Non-pigmented ciliary epithelial cell (primary cell): ENCODE results near the gene FOXD2.
"Not testable (repeated sequence)": the region's sequence is repeated elsewhere in the genome, so short reads cannot be mapped to it uniquely, and the experiment has no call there.

Experiments used
- DNase-seq: peaks from one replicate; pipeline ENCODE4 v3.0.0-alpha.2; 2010; ENCODE audit warnings: low read depth

FOXD2 gene

DNA sequence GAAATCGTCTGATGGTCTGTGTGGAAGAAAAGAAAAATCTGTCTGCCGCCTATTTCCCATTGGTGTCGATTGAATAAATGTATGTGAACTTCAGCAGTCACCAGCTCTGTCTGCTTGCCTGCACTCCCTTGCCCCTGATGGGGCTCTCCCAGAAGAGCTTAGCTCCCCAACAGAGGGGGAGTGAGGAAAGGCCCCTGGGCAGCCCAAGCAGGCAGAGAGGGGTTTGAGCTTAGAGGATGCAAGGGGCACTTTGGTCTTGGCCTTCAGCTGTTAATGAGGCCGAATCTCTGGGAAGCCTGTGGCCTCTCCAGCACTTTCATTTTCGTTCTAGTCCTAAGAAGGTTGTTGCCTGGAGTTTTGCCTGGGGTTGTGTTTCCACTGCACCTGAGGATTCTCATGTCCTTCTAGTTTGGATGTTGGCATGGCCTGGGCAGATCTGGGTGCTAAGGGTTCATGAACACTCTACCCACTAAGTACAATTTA lies 2.8 kb downstream of the FOXD2 start:
- DNase-seq, result no peak

- DNase-seq, result no peak
Measured at GRCh38 chr1:47441450-47442106, 3.7 kb downstream of the FOXD2 start.

- DNase-seq, result no peak
Measured at GRCh38 chr1:47442202-47442601, 4.4 kb downstream of the FOXD2 start.

GRCh38 chr1:47442842-47443529 lies 5.1 kb downstream of the FOXD2 start:
- DNase-seq, result no peak

DNA sequence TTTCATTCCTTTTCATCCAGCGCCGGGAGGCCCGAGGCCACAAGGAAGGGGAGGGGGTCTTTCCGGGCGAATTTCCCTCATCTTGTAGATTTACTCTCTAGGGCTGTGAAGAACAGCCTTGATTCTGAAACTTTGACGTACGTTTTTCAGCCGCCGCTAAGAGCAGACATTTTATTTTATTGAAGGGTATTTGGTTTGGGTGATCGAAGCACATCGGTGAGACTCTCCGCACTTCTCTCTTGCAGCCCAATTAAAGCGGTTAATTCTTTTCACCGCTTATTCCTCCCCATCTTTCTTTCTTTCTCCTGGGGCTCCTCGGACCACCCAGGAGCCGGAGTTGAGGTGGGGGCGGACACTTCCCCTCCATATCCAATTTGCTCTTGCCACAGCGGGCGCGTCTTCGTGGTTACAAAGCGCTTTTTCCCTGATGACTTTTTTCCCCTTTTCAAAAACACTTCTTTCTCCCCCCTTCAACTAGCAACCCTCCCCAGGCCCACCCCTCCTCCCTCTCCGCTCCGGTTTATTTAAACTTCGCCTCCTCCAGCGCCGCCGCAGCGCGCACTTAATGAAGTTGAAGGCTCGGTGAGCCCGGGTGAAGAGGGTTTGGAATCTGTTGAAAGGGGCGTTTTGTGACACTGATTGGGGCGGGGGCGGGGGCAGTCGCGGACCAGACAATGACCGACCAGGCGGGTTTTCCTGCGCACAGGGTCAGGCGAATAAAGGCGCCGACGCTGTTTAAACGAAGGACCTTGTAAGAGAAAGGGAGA lies 5.9 kb downstream of the FOXD2 start:
- DNase-seq, result no peak

DNA sequence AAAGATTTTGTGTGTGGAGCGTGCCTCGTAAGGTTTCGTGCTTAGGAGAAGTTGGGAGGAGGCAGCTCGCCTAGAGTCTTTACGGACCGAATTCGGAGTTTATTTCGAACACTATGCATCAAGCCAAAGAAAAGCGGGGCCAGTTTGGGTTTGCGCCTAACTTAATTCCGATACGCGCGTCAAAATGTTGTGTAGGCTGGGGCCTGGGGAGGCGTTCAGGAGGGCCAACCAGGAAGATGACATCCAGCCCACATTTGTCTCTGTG lies 6.4 kb downstream of the FOXD2 start:
- DNase-seq, result no peak

DNA sequence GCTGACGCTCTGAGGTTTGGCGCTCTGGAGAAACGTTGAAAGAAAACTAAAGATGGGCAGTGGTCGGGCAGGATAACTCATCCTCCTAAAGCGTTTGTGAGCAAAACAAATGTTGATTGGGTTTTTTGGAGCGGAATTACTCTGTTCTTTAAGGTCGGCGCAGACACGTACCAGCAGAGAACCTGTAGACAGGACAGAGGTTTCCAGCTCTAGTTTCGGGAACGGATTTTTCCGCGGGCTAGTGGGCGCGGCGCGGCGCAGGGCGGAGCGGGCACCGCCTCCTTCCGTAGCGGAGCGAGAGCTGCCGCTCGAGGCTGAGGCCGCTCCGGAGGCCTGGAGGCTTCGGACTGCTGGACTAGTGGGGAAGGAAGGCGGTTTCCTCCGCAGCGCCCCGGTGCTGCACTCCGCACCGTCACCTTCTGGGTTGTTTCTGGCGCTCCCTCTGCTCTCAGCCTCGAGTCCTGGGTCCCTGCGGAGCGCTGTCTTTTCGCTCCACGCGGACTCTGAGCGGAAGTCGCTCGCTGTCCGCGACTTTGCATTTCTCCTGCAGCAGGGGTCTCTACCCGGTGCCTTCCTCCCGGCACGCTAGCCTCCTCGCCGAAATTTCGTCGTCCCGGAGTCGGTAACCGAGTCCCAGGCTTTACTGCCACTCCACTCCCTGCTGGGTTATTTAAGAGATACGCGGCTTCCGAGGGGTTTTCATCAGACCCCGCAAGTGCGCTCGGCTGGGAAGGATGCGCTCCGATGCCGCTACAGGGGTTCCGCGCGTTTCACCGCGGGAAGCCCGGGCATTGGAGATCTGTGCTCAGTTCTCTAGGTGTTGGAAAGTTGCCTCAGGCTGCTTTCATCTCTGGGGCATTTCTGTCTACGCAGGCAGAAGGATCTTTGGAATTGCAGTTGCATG lies 7.0 kb downstream of the FOXD2 start:
- no peak for DNase-seq

- no peak for DNase-seq
Measured at GRCh38 chr1:47445823-47446550, 8.1 kb downstream of the FOXD2 start.

DNA sequence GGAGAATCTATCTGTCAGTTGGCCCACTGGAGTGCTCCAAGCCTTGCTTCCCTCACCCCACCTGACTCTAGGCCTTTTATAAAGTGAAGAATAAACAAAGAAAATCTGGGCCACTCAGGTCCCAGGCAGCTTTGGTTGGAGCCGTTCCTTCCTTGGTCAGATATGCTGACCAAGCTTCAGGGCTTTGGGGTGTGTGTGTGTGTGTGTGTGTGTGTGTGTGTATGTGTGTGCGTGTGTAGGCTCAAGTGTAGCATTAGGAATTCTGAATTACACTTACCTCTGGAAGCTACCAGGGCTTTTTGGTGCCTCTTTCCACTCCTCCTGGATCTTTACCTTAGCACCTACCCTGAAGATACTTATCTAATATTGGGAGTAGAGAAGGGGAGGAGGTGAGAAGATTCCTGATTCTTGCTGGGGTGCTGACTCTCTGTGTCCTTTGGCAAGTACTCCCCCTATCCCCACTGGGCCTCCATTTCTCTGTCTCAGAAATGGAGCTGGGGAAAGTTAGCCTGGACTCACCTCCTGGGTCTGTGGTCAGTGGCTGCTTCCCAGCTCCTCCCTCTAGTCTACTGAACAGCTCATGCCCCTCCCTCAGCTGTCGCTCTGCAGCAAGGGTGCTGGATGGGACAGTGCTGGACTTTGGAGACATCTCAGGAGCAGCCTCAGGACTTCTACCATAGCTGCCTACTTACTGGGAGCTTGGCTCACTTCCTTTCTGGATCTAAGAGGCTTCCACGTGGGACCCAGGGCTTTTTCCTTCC lies 10.8 kb downstream of the FOXD2 start:
- no peak for DNase-seq

DNA sequence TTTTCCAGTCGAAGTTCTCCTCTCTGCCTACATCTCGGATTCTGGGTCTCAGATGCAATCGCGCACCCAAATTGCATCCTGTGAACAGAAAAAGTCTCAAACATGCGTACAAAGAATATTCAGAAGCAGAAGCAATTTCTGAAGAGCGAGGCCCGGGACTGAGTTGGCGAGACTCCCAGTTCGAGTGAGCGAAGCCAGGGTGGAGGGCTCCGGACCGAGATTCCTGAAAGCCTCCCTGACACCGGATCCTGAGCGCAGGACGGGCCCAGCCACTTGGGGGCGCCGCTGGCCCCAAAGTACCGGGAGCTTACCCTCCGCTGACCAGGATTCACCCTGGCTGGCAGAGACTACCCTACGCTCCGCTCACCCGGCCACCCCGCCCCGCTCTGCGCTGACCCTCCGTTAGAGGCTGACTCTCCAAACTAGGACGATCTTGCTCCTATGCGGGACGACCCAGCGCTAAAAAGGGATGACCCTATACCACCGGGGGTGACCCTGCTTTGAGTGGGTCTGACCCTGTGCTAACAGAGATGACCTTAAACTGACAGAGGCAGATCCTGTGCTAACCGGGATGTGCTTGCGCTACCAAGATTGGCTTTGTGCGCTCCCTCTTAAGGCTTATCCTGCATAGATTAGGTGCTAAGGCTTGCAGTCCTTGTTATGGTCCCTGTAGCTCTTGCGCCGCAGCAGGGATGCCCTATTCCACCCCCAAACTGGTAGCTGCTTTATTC lies 12.1 kb downstream of the FOXD2 start:
- no peak for DNase-seq

DNA sequence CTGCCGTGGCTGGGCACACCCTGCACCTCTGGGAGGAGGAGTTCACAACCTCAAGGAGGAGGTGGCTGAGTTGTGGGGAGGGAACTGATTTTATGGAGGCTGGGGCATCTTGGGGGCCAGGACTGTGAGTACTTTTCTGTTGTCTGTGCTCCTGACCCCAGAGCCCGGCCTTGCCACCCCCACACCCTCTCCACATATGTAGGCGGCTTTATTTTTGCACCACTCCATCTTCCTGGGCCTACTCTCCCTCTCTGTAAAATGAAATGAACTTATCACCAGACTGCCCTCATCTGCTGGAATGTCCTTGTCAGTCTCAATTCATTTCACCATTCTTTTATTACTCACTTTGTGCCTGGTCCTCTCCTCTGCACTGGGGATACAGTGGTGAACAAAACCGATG lies 12.8 kb downstream of the FOXD2 start:
- no peak for DNase-seq

DNA sequence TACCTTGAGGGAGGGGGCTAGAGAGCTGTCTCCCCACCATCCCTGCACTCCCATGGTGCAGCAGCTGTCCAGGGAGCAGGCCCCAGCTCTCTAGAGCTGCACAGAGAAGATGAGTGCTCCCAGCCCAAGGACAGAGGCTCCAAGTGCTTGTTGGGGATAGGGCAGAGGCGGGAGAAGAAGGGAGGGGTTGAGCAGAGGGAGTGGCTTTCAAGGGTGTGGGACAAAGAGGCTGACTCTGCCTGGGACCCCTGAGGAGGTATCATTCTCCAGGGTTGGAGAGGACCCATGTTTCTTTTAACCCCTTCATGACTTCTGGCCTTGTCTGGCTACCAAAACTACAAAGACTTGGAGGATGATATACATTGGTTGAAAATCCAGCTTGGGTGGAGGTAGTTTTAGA lies 14.6 kb downstream of the FOXD2 start:
- no peak for DNase-seq

- not testable (repeated sequence) for DNase-seq
Measured at GRCh38 chr1:47453910-47454309, 16.1 kb downstream of the FOXD2 start.

DNA sequence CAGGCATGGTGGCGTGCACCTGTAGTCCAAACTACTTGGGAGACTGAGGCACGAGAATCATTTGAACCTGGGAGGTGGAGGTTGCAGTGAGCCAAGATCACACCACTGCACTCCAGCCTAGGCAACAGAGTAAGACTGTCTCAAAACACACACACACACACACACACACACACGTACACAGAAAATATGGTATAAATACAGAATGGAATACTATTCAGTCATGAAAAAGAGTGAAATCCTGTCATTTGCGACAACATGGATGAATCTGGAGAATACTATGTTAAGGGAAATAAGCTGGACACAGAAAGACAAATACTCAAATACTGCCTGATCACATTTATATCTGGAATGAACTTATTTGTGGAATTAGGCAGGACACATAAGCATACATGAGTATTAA lies 18.4 kb downstream of the FOXD2 start:
- no peak for DNase-seq

GRCh38 chr1:47457547-47457946 lies 19.7 kb downstream of the FOXD2 start:
- not testable (repeated sequence) for DNase-seq

GRCh38 chr1:47459253-47459788 lies 21.5 kb downstream of the FOXD2 start:
- no peak for DNase-seq

DNA sequence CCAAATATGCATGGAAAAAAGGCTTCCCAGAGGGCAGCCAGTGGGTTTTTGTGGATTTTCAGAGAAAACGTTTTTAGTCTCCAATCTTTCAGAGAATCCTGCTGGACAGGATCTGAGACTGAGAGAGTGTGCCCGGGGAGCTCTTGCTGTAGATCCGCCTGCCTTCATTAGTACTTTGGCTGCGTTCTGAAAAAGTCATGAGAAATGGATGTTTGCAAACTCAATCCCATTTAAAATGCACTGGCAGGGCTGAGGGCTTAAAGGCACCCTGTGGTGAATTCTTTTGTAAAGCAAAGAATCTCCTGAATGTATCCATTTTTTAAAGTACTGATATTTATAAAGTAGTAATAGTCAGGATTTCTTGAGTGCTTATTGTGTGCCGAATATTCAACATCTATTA lies 22.2 kb downstream of the FOXD2 start:
- DNase-seq, result no peak

DNA sequence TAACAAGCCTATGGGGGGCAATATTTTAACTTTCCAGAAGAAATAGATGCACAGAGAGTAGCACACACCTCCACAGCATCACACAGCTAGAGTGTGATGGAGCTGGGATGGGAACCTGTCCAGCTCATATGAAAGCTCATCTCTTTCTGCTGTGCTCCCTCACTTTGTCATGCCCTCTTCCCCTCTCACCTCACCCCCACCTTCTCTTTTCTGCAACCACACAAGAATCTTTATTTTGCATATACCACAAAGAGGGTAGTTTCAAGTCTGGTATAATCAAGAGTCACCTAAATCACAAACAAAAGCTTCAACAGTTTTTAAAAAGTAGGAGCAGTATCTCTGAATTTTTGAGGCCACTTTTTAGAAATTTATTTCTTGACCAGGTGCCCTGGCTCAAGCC lies 22.6 kb downstream of the FOXD2 start:
- DNase-seq, result no peak

DNA sequence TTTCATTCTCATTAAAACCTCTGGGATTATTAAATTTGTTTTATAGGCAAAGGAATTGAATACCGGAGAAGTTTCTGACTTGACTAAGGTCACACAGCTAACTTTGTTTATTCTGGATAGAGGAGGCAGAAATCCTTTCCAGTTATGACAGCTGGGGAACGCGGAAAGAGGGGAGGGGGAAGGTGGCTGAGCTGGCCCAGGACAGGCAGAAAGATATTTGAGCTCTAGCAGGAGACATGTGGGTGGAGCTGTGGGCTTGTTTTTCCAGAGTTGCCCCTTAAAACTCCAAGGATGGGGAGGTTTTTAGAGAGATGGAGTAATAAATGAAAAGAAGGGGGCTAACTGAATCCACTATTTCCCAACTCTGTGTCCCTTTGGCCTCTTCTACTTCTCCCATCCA lies 27.8 kb downstream of the FOXD2 start:
- DNase-seq, result no peak
